GM12874 (cell line): Measurements from ENCODE around the gene MAGI1.

Experiments used
- CTCF ChIP-seq: IDR thresholded peaks from 2 replicates; pipeline ENCODE4 v1.5.1; 2011; ENCODE audit warnings: low read depth, mild to moderate bottlenecking, control low read depth, low read length, moderate library complexity; ENCODE audit not compliant: insufficient read depth

MAGI1 gene

GRCh38 chr3:65449841-65450428 is 588.8 kb downstream of the MAGI1 start:
- TF ChIP-seq CTCF: no peak

GRCh38 chr3:65448120-65448519 is 590.6 kb downstream of the MAGI1 start:
- no peak for TF ChIP-seq CTCF

GRCh38 chr3:65445573-65446169 is 593.0 kb downstream of the MAGI1 start:
- no peak for TF ChIP-seq CTCF

DNA sequence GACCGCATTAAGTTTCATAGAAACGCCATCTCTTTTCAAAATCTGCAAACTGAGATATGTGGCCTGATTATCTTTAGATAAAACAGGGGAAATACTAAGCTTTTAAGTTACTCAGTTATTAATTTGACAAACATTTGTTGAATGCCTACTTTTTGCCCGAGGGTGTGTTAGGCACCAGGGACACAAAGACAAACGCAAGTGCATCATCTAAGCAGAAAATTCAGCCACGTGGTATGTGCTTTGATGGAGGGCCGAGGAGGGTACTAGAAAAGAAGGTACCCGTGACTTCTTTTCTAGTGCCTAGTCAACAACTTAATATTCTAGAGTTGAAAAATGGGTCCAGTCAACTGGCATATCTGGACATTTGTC is 594.3 kb downstream of the MAGI1 start:
- no peak for TF ChIP-seq CTCF

GRCh38 chr3:65443739-65444446 is 594.8 kb downstream of the MAGI1 start:
- no peak for TF ChIP-seq CTCF

DNA sequence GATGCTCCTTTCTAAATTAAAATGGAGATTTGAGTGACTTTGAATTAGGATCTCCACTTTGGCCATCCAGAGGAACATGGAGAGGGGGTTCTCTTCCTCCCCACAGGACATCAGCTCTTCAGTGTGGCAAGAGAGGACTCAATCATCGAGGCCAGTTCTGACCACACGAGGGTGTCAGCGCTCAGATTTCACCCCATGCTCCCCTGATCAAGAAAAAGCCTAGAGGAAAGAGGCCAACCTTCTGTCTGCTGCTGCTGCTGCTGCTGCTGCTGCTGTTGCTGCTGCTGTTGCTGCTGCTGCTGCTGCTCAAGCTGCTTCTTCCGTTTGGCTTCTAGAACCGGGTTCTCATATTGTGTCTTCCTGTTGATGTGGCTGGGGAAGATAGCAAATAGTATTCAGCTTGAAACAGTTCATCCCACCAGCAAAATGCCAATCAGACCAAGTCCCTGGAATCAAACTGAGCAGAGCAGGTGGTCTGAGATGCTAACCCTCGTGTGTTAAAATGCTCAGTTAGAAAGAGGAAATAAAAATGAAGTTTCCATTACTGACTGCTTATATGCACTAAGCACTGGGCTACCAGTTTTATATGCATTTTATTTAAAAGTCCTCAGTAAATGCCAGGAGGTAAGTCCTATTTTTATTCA is 599.0 kb downstream of the MAGI1 start:
- 0 out of 2 replicates have a peak, but pooled peaks have one; percentile 15 for TF ChIP-seq CTCF

- TF ChIP-seq CTCF: no peak
These were observed 600.1 kb downstream of the MAGI1 start for GRCh38 chr3:65438612-65439011.
